NCI-H2196 treated with DMSO at 0.1 percent for 48 hours (cell line): ENCODE measurements around the gene TBC1D2B.
A peak's percentile ranks its signal among the peaks of the same experiment; 100 is the strongest.

Experiments used
- DNase-seq: peaks from one replicate; lab custom pipeline; 2025; ENCODE audit not compliant: unreplicated experiment; lab: John Stamatoyannopoulos, UW

Gene TBC1D2B

GRCh38 chr15:78073046-78073787, 4.3 kb downstream of the TBC1D2B start:
- DNase-seq = no peak

- DNase-seq = no peak
These were observed 5.2 kb downstream of the TBC1D2B start for GRCh38 chr15:78072080-78072892.

GRCh38 chr15:78071383-78071782, 6.1 kb downstream of the TBC1D2B start:
- no peak for DNase-seq

- DNase-seq = no peak
These were observed 7.3 kb downstream of the TBC1D2B start for GRCh38 chr15:78070049-78070700.

GRCh38 chr15:78069462-78070029, 8.0 kb downstream of the TBC1D2B start:
- DNase-seq = no peak

- DNase-seq = no peak
These were observed 8.5 kb downstream of the TBC1D2B start for GRCh38 chr15:78069052-78069414.

GRCh38 chr15:78067328-78068228, 9.9 kb downstream of the TBC1D2B start:
- peak; percentile 34 for DNase-seq

GRCh38 chr15:78065973-78066946, 11.3 kb downstream of the TBC1D2B start:
- DNase-seq = no peak

GRCh38 chr15:78065284-78065872, 12.1 kb downstream of the TBC1D2B start:
- DNase-seq = no peak

- no peak for DNase-seq
These were observed 13.0 kb downstream of the TBC1D2B start for GRCh38 chr15:78064544-78064943.

- no peak for DNase-seq
These were observed 13.5 kb downstream of the TBC1D2B start for GRCh38 chr15:78063970-78064385.

- DNase-seq = no peak
These were observed 14.3 kb downstream of the TBC1D2B start for GRCh38 chr15:78063217-78063616.

- no peak for DNase-seq
These were observed 15.5 kb downstream of the TBC1D2B start for GRCh38 chr15:78061963-78062427.

GRCh38 chr15:78060232-78060631, 17.3 kb downstream of the TBC1D2B start:
- no peak for DNase-seq

- DNase-seq = no peak
These were observed 18.2 kb downstream of the TBC1D2B start for GRCh38 chr15:78059110-78059839.

- no peak for DNase-seq
These were observed 19.0 kb downstream of the TBC1D2B start for GRCh38 chr15:78058401-78058935.

GRCh38 chr15:78057803-78058202, 19.7 kb downstream of the TBC1D2B start:
- DNase-seq = no peak

GRCh38 chr15:78056714-78057269, 20.7 kb downstream of the TBC1D2B start:
- DNase-seq = no peak
